M059J (cell line): ENCODE measurements around the gene ELFN1. TPM values are rescaled to one million over a fixed set of nuclear protein-coding genes. Genes with fewer than 3 reads are reported as not detected.

ENCODE experiments used
- DNase-seq: peaks from one replicate; pipeline ENCODE4 v3.0.0-alpha.2; 2012; ENCODE audit warnings: low read depth
- total RNA-seq: library from RNA; depleted of rRNA; stranded (reverse); fragments of >200 nt; shearing (Covaris generic); gene quantifications from 2 replicates; pipeline ENCODE4 v1.2.3, GENCODE V29; 2014; rRNA removed

Gene ELFN1
- total RNA-seq: not detected in 2 replicates

DNA sequence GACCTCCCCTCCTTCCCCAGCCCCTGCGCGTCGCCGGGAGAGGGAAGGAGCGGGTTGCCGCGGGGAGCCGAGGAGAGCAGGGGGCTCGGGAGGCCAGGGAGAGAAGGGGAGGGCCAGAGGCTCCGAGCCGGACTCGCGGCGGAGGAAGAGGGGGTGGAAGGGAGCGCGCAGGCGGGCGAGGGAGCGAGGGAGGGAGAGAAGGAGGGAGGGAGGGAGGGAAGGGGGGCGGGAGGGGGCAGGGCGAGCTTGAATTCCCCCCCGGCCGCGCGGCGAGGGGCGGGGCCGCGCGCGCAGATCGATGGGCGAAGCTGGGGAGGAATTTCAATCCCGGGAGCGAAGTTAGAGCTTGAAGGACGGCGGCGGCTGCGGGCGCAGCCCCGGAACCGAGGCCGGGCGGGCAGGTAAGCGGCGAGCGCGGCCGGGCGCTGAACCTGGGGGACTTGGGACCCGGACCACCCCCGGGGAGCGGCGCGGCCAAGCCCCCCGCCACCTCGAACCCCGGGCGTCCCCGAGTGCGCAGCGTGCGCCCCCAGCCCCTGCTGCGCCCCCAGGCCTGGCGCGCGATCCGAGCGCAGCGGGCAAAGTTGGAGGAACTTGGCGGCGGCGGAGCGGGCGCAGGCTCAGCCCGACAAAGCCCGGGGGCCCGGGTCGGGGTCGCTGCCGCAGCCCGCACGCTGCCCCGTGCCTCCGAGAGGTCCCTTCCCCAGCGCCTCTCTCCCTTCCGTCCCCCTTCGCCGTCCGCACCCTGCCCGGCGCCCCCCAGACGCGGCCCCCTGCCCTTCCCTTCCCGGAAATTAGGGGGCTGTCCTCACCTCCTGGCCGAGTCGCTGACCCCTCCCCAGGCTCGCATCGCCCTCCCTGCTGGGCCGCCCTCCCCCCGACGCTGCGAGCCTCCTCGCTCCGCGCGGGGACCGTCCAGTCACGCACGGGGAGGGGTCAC, at the start of gene ELFN1:
Gene ELFN1 (plus strand): TSS at position 324 of the 940 bp plus-strand sequence. CDS start 74,320 bp downstream, outside the sequence.
- no peak for DNase-seq

GRCh38 chr7:1620835-1621234, 49.2 kb upstream of the ELFN1 start:
- no peak for DNase-seq

DNA sequence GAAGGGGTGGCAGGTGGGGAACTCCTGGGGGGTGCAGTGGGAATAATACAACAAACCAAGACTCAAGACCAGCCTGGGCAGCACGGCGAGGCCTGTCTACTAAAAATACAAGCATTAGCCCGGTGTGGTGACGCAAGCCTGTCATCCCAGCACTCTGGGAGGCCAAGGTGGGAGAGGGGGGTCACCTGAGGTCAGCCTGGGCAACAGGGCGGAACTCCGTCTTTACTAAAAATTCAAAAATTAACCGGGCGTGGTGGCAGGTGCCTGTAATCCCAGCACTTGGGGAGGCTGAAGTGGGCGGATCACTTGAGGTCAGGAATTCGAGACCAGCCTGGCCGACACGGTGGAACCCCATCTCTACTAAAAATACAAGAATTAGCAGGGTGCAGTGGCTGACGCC, 48.4 kb upstream of the ELFN1 start:
- DNase-seq: no peak

GRCh38 chr7:1622441-1622840, 47.6 kb upstream of the ELFN1 start:
- DNase-seq: no peak

- DNase-seq: no peak
Measured at GRCh38 chr7:1623810-1624209, 46.3 kb upstream of the ELFN1 start.

DNA sequence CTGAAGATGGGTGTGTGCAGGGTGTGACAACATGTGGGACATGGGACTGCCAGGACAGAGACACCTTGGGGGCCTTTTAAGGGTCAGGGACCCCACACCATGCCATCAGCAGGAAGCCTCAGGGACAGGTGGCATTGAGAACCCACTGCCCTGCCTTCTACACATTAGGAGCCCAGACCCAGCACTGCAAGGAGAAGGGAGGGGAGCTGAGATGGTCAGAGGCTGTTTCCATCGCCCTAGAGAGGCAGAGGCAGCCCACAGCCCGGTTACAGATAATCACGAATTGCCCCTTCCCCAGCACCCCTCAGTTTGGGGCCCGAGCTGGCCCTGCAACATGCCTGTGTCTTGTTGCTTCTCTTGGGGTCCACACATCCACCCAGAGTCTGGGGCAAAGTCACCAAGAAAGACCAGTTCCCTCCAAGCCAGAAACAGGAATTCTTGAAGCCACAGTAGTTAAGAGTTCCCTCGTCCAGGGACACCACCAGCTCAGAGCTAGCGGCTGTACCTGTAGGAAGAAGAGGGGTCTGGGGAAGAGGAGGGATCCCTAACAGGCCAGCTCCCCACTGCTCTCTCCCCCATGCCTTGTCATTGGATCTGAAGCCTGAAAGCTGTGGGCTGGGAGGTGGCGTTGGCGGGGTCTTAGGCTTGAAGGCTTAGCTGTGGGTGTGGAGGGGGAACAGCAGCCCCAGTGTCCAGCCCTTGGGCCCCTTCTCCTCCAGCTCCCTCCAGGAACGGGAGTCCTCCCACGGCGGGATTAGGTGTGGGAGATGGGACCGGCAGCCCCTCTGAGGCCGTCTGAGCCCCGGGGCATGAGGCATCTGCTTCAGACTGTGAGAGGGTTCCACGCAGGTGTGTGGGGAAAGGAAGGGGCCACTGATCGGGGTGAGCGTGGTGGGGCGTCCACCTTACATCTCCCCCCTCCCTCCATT, 44.8 kb upstream of the ELFN1 start:
- no peak for DNase-seq

DNA sequence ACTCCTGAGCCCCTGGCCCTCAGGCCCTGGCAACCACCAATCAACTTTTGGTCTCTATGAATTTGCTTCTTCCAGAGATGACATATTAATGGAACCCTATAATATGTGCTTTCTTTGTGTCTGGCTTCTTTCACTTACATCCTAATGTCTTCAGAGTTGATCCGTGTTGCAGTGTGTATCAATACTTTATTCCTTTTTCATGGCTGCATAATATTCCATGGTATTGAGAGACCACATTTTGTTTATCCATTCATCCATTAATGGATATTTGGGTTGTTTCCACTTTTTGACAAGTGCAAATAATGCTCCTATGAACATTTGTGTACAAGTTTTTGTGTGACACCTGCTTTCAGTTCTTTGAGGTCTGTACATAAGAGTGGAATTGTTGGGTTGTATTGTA, 43.3 kb upstream of the ELFN1 start:
- no peak for DNase-seq

GRCh38 chr7:1630700-1631336, 39.3 kb upstream of the ELFN1 start:
- DNase-seq: no peak

- DNase-seq: no peak
Measured at GRCh38 chr7:1631678-1632077, 38.4 kb upstream of the ELFN1 start.

DNA sequence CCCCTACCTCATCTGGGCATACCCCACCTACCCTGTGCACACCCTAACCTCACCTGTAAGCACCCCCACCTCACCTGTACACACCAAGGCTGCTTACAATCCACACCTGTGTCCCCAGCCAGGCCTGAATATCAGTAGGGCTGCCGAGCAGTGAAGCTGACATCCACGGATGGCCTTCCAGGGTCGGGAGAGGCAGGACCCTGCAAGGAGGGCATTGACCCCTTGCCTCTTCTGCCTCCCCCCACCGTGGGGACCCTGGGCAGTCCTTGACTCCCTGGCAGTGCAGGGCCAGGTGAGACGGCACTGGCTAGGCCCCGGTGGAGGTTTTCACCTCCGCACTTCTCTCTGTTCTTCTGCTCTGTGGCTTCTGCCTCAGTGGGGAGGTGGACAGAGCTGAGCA, 37.6 kb upstream of the ELFN1 start:
- DNase-seq: no peak

- no peak for DNase-seq
Measured at GRCh38 chr7:1632916-1633785, 36.9 kb upstream of the ELFN1 start.

DNA sequence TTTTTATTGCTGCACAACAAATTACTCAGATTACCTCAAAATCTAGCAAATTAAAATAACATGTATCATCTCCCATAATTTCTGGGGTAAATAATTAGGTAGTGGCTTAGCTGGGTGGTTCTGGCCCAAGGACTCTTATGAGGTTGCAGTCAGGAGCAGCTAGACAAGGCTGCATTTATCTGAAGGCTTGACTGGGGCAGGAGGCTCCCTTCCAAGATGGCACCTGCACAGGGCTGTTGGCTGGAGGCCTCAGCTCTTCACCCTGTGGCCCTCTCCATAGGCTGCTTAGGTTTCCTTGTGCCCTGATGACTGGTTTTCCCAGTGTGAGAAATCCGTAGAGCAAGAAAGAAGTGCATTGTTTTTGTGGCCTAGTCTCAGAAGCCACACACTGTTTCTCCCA, 34.7 kb upstream of the ELFN1 start:
- DNase-seq: no peak

DNA sequence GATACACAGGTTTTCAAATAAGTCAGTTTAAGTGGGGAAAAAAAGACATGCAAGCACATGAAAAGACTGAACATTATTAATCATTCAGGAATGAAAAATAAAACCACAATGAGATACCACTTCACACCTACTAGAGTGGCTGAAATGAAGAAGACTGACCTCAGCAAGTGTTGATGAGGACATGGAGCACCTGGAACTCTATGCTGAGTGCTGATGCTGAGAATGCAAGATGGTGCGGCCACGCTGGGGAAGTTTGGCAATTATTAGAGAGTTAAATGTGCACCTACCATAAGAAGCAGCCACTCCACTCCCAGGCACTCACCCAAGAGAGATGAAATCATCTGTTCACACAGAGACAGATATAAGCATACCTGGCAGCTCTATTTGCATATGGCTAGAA, 32.9 kb upstream of the ELFN1 start:
- no peak for DNase-seq

DNA sequence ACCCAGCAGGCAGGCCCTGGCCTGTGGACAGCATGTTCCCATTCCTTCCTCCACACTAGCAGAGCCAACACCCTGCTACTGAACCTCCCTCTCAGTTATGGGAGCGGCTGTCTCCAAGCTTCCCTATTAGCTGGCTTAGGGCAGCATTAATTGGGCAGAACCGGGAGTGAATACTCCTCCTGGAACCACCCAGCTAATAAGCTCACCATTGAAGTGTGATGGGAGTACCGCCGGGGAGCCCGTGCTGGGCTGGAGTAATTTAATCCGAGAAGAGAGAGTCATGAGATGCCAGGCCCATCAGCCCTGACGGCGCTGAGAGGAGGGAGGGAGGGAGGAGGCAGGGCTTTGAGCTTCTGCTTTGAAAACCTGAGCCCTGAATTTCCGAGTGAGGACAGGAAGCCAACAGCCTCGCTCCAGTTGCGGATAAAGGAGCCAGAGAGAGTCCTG, 31.8 kb upstream of the ELFN1 start:
- DNase-seq: no peak

- DNase-seq: no peak
Measured at GRCh38 chr7:1639071-1639470, 31.0 kb upstream of the ELFN1 start.

GRCh38 chr7:1639532-1640175, 30.4 kb upstream of the ELFN1 start:
- no peak for DNase-seq

GRCh38 chr7:1640376-1641172, 29.5 kb upstream of the ELFN1 start:
- DNase-seq: no peak

DNA sequence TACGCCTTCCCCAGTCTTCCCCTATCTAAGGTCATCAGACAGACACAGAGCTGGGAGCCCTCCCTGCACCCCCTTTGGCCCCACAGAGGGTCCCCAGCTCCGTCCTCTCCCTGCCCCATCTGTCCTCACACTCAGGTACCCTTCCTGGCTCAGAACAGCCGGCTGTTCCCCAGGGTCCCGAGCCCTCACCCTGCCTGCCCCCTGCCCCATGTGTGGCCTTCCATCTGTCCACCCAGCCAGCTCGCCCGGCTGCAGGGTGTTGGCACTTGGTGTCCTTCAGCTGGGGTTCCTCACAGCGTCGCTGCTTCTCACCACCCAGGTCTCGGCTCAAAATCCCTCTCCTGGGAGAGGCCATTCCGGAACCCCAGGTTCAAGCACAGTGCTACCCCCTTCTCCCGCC, 28.9 kb upstream of the ELFN1 start:
- no peak for DNase-seq

DNA sequence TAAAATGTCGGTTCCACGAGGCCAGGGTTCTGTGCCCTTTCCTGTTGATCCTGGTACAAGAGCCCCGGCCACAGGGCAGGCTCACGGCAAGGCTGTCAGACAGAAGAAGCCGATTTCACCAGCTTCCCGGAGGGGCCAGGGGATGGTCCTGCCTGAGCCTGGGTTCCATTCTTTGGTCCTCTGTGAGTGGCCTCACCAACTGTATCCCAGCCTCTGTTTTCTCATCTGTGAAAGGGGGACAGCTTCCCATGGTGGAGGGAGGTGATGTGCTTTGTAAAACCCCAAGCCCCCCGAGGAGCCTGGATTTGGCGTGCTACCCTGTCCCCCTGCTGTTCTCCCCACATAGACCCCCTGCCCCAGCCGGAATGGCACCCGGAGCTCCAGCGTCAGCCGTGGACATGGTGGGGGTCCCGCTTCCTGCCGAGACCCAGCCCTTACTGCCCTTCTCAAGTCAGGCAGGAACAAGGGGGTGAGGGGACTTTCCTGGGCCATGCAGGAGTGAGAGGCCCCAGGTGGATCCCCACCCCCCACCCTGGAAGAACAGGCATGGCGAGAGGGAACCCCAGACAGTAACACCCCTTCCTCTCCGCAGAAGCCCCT, 28.3 kb upstream of the ELFN1 start:
- no peak for DNase-seq
